Suppressor macrophage treated with lipopolysaccharide for 1 hour (primary cell): ENCODE data around the gene KLF4.

Experiments used
- DNase-seq, 3 donors: peaks; one replicate each; pipeline ENCODE4 v3.0.0-alpha.2; 2020 to 2022

Gene KLF4

GRCh38 chr9:107487521-107488374, 1.8 kb downstream of the KLF4 start:
- DNase-seq, result peak; percentile 60 to 71 (median 64)

- no peak for DNase-seq
These were observed 2.7 kb downstream of the KLF4 start for GRCh38 chr9:107486674-107487520.

- DNase-seq, result no peak
These were observed 4.0 kb downstream of the KLF4 start for GRCh38 chr9:107485458-107486043.

GRCh38 chr9:107484117-107484723, 5.3 kb downstream of the KLF4 start:
- DNase-seq, result peak; percentile 74 to 86 (median 84)

GRCh38 chr9:107483666-107484065, 5.9 kb downstream of the KLF4 start:
- peak in 1 of 3 donors; percentile 18 for DNase-seq

GRCh38 chr9:107481035-107481434, 8.5 kb downstream of the KLF4 start:
- peak in 2 of 3 donors; percentile 25 to 37 for DNase-seq

GRCh38 chr9:107480386-107480789, 9.2 kb downstream of the KLF4 start:
- peak; percentile 78 to 88 (median 86) for DNase-seq

GRCh38 chr9:107478805-107479204, 10.8 kb downstream of the KLF4 start:
- no peak for DNase-seq

GRCh38 chr9:107474124-107474523, 15.4 kb downstream of the KLF4 start:
- DNase-seq, result peak in 1 of 3 donors; percentile 7

- peak in 1 of 3 donors; percentile 2 for DNase-seq
These were observed 16.8 kb downstream of the KLF4 start for GRCh38 chr9:107472581-107473340.

- DNase-seq, result peak in 1 of 3 donors; percentile 17
These were observed 18.0 kb downstream of the KLF4 start for GRCh38 chr9:107471552-107471951.

- no peak for DNase-seq
These were observed 22.2 kb downstream of the KLF4 start for GRCh38 chr9:107467416-107467815.

GRCh38 chr9:107466826-107467225, 22.7 kb downstream of the KLF4 start:
- no peak for DNase-seq

GRCh38 chr9:107465467-107466451, 23.8 kb downstream of the KLF4 start:
- peak; percentile 79 to 91 (median 84) for DNase-seq

- DNase-seq, result no peak
These were observed 25.1 kb downstream of the KLF4 start for GRCh38 chr9:107464516-107464915.

- DNase-seq, result no peak
These were observed 26.9 kb downstream of the KLF4 start for GRCh38 chr9:107462691-107463090.

- DNase-seq, result no peak
These were observed 29.2 kb downstream of the KLF4 start for GRCh38 chr9:107460153-107461023.

GRCh38 chr9:107455425-107456135, 34.0 kb downstream of the KLF4 start:
- no peak for DNase-seq

GRCh38 chr9:107453479-107453878, 36.1 kb downstream of the KLF4 start:
- DNase-seq, result no peak
